GM21619 (cell line): ENCODE measurements around the gene ANKRD12.

Source experiments
- ATAC-seq: cut with Tn5 transposase; IDR thresholded peaks from one replicate; pipeline ENCODE4 v1.9.1; 2021; ENCODE audit not compliant: unreplicated experiment

The ANKRD12 gene

DNA sequence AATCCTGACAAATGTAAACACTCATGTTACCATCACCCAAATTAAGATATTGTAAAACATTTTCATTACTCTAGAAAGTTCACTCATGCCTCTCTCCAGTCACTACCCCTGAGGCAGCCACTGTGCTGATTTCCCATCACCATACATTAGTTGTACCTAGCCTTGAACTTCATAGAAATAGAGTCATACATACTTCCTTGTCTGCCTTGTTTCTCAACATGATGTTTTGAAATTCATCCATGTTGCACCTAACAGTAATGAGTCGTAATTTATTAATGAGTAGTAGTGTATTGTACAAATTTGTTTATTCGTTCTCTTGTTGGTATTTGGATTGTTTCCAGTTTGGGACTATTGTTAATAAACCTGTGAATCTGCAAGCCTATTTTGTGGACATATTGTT, 149.0 kb downstream of the ANKRD12 start:
- no peak for ATAC-seq

DNA sequence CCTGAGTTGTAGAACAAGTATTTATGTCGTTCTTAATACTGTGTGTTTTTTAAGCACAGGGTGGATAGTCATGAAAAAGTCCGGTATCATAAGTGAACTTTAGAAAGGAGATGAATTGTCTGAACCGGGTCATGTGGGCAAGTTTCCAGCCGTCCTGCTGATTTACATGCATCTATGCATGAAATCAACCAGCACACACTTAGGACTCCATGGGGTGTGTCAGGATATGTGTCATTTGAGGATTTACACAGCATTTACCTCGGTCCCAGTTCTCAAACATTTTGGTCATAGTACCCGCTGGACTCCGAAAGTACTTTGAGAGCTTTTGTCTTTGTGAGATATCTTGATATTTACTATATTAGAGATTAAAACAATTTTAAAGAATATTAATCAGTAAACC, 150.5 kb downstream of the ANKRD12 start:
- ATAC-seq: no peak

- ATAC-seq: no peak
Measured at GRCh38 chr18:9289698-9290097, 153.1 kb downstream of the ANKRD12 start.

GRCh38 chr18:9290156-9290555, 153.6 kb downstream of the ANKRD12 start:
- ATAC-seq: no peak

DNA sequence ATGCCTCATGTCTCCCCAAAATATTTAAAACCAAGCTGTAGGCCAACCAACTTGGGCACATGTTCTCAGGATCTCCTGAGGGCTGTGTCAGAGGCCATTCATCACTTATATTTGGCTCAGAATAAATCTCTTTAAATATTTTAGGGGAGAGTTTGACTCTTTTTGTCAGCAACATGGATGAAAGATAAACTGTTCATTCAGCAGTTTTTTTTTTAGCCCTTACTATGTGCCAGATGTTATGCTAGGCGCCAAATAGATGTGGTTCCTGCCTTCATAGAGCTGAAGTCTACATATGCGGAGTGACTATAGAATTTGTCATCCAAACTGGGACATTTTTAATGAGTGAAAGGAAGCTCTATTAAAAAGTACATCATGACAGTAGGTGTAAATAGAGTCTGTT, 155.5 kb downstream of the ANKRD12 start:
- no peak for ATAC-seq

GRCh38 chr18:9293948-9294347, 157.4 kb downstream of the ANKRD12 start:
- no peak for ATAC-seq

DNA sequence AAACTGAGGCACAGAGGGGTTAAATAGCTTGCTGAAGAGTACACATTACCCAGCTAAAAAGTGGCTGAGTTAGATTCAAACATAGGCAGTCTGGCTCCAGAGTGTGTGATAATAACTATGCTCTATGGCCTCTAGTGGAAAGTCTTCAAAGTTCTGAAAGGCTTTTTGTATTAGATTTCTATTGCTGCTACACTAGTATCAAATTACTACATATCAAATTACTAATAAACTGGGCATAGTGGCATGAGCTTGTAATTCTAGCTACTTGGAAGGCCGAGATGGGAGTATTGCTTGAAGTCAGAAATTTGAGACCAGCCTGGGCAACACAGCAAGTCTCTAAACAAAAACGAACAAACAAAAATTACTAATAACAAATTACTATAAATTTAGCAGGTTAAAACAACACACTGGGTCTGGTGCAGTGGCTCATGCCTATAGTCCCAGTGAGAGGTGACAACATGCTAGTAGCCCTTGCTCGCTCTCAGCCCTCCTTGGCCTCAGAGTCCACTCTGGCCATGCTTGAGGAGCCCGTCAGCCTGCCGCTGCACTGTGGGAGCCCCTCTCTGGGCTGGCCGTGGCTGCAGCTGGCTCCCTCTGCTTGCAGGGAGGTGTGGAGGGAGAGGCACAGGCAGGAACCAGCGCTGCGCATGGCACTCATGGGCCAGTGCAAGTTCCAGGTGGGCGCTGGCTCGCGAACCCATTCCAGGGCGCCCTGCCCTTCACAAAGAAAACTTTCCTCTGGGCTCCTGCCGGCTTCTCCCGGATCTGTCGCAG, 159.8 kb downstream of the ANKRD12 start:
- no peak for ATAC-seq

DNA sequence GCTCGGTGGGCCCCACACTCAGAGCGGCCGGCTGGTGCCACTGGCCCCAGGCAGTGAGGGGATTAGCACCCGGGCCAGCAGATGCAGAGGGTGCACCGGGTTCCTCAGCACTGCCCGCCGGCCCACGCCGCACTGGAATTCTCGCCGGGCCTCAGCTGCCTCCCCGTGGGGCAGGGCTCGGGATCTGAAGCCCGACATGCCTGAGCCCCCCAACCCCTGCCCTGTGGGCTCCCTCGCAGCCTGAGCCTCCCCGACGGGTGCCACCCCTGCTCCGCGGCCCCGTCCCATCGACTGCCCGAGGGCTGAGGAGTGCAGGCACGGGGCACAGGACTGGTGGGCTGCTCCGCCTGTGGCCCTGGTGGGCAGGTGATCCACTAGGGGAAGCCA, 160.4 kb downstream of the ANKRD12 start:
- no peak for ATAC-seq

GRCh38 chr18:9304388-9305070, 167.9 kb downstream of the ANKRD12 start:
- no peak for ATAC-seq

DNA sequence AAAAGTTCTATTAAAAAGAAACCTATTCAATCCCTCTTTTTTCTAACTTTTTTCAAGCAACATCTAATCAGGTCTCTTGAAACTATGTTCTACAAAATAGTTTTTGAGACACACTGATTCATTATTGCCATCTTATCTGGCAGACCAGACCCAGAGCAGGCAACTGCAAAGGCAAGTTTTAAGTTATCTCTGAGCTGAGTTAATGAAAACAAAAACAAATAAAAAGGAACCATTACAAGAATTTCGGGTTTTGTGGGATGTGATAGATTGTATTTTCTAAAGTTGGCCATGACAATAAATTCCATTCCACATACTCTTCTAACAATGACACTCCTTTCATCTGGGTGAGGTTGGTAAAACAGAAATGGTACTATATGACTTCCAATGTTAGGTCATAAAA, 182.8 kb downstream of the ANKRD12 start:
- no peak for ATAC-seq

DNA sequence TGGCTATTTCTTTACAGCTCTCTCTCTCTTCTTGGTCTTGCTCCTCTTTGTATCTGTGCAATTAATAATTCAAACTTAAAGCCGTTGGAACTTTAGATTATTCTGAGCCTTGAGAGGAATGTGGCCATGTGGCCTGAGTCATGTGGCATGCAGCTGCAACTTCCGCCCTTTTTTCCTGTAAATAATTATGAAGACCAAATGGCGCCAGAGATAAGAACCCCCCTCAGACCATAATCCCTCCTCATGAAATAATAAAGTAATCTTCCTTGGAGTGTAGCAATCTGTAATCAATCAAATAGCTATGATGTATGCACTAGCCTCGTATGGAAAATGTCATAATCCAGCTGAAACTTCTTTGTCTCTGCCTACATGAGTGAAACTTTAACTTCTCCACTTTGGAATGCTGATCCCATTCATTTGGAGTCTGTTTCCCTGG, 184.5 kb downstream of the ANKRD12 start:
- ATAC-seq: no peak

DNA sequence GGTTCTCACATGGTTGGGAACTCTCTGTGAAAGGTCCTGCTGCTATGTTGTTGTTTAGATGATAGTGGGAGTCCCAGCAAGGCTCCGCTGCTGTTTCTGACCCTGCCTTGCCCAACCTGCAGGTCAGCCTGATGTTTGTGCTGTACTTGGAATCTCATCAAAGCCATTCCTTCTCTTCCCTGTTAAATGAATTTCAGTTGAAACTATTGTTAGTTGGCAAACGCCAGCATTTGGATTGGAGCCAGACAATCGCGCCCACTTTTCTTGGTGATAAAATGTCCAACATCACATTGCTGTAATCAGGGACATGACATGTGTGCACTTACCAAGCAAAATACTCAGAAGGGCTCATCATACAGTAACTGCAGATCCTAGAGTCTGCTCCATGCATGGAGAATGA, 185.2 kb downstream of the ANKRD12 start:
- ATAC-seq: no peak

- no peak for ATAC-seq
Measured at GRCh38 chr18:9322744-9323143, 186.2 kb downstream of the ANKRD12 start.

GRCh38 chr18:9323750-9324445, 187.3 kb downstream of the ANKRD12 start:
- no peak for ATAC-seq

DNA sequence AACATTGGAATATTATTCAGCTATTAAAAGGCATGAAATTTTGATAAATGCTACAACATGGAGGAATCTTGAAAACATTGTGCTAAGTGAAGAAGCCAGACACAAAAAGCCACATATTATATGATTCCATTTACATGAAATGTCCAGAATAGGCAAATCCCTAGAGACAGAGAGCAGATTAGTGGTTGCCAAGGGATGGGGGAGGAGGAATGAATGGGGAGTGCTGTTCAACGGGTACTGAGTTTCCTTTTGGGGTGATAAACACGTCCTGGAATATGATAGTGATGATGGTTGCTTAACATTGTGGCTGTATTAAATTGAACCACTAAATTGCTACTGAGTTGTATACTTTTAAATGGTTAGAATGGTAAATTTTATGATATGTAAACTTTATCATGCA, 189.1 kb downstream of the ANKRD12 start:
- ATAC-seq: no peak

DNA sequence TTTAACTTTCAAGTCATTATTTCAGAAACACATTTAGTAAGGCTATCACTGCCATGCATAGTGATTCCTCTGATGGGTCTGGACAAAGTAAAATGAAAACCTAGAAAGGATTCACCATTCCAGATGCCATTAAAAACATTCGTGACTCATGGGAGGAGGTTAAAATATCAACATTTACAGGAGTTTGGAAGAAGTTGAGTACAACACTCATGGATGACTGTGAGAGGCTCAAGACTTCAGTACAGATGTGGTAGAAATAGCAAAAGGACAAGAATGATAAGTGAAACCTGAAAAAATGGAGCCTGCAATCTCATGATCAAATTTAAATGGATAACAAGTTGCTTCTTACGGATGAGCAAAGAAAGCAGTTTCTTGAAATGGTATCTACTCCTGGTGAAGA, 192.2 kb downstream of the ANKRD12 start:
- ATAC-seq: no peak

- ATAC-seq: no peak
Measured at GRCh38 chr18:9329471-9329870, 192.9 kb downstream of the ANKRD12 start.

DNA sequence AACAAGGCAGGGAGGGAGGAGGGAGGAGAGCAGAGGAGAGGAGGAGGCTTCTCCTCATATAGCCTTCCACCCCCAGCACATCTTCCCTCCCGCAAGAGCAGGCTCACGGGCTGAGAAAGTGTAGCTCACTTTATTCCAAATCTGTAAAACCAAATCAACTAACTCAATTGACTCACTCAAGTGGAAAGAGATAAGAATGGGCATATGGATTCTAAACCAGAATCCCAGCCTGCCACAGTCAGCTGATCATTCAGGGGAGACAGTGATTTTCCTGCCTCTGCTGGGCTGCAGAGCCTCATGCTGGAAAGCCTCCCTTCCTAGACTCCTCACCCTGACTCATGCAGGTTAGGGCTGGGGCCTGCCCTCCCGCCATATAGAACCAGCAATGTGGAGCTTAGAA, 193.8 kb downstream of the ANKRD12 start:
- no peak for ATAC-seq

DNA sequence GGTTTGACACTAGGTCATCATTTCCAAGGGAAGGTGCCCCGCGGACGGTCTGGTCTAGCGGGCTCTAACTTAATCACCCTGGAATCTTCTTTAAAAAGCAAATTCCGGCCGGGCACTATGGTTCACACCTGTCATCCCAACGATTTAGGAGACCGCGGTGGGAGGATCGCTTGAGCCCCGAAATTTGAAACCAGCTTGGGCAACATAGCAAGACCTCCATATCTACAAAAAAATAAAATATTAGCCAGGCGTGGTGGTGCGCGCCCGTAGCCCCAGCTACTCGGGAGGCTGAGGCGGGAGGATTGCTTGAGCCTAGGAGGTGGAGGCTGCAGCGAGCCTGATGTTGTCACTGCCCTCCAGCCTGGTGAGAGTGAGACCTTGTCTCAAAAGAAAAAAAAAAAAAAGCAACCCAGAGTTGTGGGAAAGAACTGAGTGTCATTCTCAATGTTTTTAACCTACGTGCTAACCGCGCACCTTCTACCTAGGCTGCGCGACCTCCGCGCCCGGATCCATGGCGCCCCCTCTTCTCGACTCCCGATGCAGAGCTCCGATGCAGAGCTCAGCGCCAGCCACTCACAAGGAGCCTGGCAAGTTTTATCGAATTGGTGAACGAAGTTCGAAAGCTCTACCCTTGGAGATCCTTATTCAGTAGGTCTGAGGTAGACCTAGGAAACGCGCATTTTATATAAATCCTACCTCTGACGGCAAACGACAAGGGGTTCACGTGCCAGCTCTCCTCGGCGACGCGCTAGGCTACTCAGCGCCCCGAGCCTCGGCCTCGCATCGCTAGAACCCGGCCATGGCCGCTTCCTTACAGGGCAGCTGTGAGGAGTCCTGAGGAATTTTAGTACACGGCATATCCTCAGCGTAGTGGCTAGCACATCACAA, 197.1 kb downstream of the ANKRD12 start:
- ATAC-seq: peak; percentile 35

- peak; percentile 69 for ATAC-seq
Measured at GRCh38 chr18:9334329-9334972, 197.9 kb downstream of the ANKRD12 start, which contains the start of gene TWSG1. TSS of gene TWSG1 (plus strand) at chr18:9334773. CDS start at chr18:9337230, 2,457 bp downstream.
